SU-DHL-6 (cell line): ENCODE data around the gene DAAM2.

Experiments
- H2AFZ ChIP-seq: fragments of 200-600 bp; sonication (generic); 2 replicates; pipeline ENCODE4 v1.6.1; 2014; ENCODE audit warnings: low read depth, mild to moderate bottlenecking, moderate library complexity, mixed read lengths, antibody characterized with exemption, low read length; ENCODE audit not compliant: severe bottlenecking
- H3F3A ChIP-seq: fragments of 200-600 bp; shearing (Covaris generic); 2 replicates; pipeline ENCODE4 v1.6.0; 2016; ENCODE audit warnings: antibody characterized with exemption, mild to moderate bottlenecking; ENCODE audit not compliant: insufficient read depth
- H3K27ac ChIP-seq: fragments of 200-600 bp; sonication (generic); 2 replicates; pipeline ENCODE4 v1.5.1; 2016; ENCODE audit warnings: low read depth, mild to moderate bottlenecking, low read length, moderate library complexity, mixed read lengths
- H3K27me3 ChIP-seq: fragments of 200-600 bp; sonication (generic), shearing (Covaris generic); 2 replicates; pipeline ENCODE4 v1.6.0; 2014; ENCODE audit warnings: mild to moderate bottlenecking, low read length
- H3K36me3 ChIP-seq: fragments of 200-600 bp; sonication (generic); 2 replicates; pipeline ENCODE4 v1.6.1; 2014; ENCODE audit warnings: mild to moderate bottlenecking, low read length, mixed read lengths
- H3K4me2 ChIP-seq: fragments of 300-600, 200-600 bp; shearing (Covaris generic), sonication (generic); 2 replicates; pipeline ENCODE4 v1.6.0; 2014; ENCODE audit warnings: low read length, low read depth, mild to moderate bottlenecking; ENCODE audit not compliant: poor library complexity, severe bottlenecking
- H3K4me3 ChIP-seq: fragments of 200-600 bp; sonication (generic); 2 replicates; pipeline ENCODE4 v1.5.1; 2014; ENCODE audit warnings: antibody characterized with exemption, low read length, mild to moderate bottlenecking, mixed read lengths; ENCODE audit not compliant: insufficient read depth, poor library complexity, severe bottlenecking
- H3K79me2 ChIP-seq: fragments of 200-600 bp; sonication (generic); 2 replicates; pipeline ENCODE4 v1.6.1; 2014; ENCODE audit warnings: mild to moderate bottlenecking, low read length, moderate library complexity; ENCODE audit not compliant: insufficient read depth
- H3K9ac ChIP-seq: fragments of 200-600 bp; sonication (generic); 2 replicates; pipeline ENCODE4 v1.7.0; 2014; ENCODE audit warnings: mild to moderate bottlenecking, low read length
- H3K9me2 ChIP-seq: fragments of 200-600 bp; sonication (generic); replicated peaks from 2 replicates; pipeline ENCODE4 v1.6.1; 2014; ENCODE audit warnings: low read length; ENCODE audit not compliant: insufficient read depth
- H3K9me3 ChIP-seq: fragments of 200-600 bp; sonication (generic); 2 replicates; pipeline ENCODE4 v1.6.1; 2014; ENCODE audit warnings: low read length, mixed read lengths; ENCODE audit not compliant: insufficient read depth
- H4K20me1 ChIP-seq: fragments of 200-600 bp; sonication (generic); 2 replicates; pipeline ENCODE4 v1.6.1; 2014; ENCODE audit warnings: low read depth, mild to moderate bottlenecking, antibody characterized with exemption, low read length, moderate library complexity, mixed read lengths
- CTCF ChIP-seq: fragments of 200-600 bp; sonication (generic); IDR thresholded peaks from one replicate; pipeline ENCODE4 v1.5.1; 2017; ENCODE audit warnings: antibody characterized with exemption, mild to moderate bottlenecking, low read length, moderate library complexity; ENCODE audit not compliant: insufficient read depth, poor library complexity, severe bottlenecking
- EZH2phosphoT487 ChIP-seq: fragments of 200-600 bp; sonication (generic), shearing (Covaris generic); conservative IDR thresholded peaks from 2 replicates; pipeline ENCODE4 v1.6.1; 2018; ENCODE audit warnings: mild to moderate bottlenecking, antibody characterized with exemption, low read length, moderate library complexity, mixed read lengths

Gene DAAM2

GRCh38 chr6:39831701-39832100, 39.5 kb downstream of the DAAM2 start:
- Histone ChIP-seq H2AFZ (no peak overlapping the region), H3K9me3 (no peaks in the 10 kb centered on the region), H3K27ac (no peak overlapping the region), H3K9ac (no peak overlapping the region), H3K27me3 (no peaks in the 10 kb centered on the region), H3K36me3 (no peaks in the 10 kb centered on the region), H3K4me3 (no peak overlapping the region), H3K9me2 (no peaks in the 10 kb centered on the region), H3K79me2 (no peaks in the 10 kb centered on the region), H3K4me2 (no peak overlapping the region), H3F3A (no peaks in the 10 kb centered on the region), H4K20me1 (no peaks in the 10 kb centered on the region)
- TF ChIP-seq CTCF (no peak), EZH2phosphoT487 (no peak)

GRCh38 chr6:39834278-39834677, 42.1 kb downstream of the DAAM2 start:
- Histone ChIP-seq H3K4me2 (no peak overlapping the region), H3K9me3 (no peaks in the 10 kb centered on the region), H2AFZ (no peak overlapping the region), H4K20me1 (no peaks in the 10 kb centered on the region), H3K9ac (no peak overlapping the region), H3F3A (no peaks in the 10 kb centered on the region), H3K4me3 (no peak overlapping the region), H3K27ac (no peak overlapping the region), H3K9me2 (no peaks in the 10 kb centered on the region), H3K79me2 (no peaks in the 10 kb centered on the region), H3K27me3 (no peaks in the 10 kb centered on the region), H3K36me3 (no peaks in the 10 kb centered on the region)
- TF ChIP-seq EZH2phosphoT487, result no peak
- TF ChIP-seq CTCF, result no peak

- Histone ChIP-seq H3K9ac (no peak overlapping the region), H3K27me3 (no peaks in the 10 kb centered on the region), H3K4me3 (no peak overlapping the region), H3K9me2 (no peaks in the 10 kb centered on the region), H3K4me2 (no peak overlapping the region), H2AFZ (no peak overlapping the region), H3K27ac (no peak overlapping the region), H3F3A (no peaks in the 10 kb centered on the region), H3K9me3 (no peaks in the 10 kb centered on the region), H3K79me2 (no peaks in the 10 kb centered on the region), H4K20me1 (no peaks in the 10 kb centered on the region), H3K36me3 (no peaks in the 10 kb centered on the region)
- TF ChIP-seq CTCF, result no peak
Measured at GRCh38 chr6:39834866-39835265, 42.7 kb downstream of the DAAM2 start.

- H3K9me3 ChIP-seq, result no peaks in the 10 kb centered on the region
- H3K9me2 ChIP-seq, result no peaks in the 10 kb centered on the region
- no peaks in the 10 kb centered on the region for H3F3A ChIP-seq
- no peaks in the 10 kb centered on the region for H3K27me3 ChIP-seq
- no peak overlapping the region for H3K9ac ChIP-seq
- H4K20me1 ChIP-seq, result no peaks in the 10 kb centered on the region
- no peak overlapping the region for H2AFZ ChIP-seq
- no peaks in the 10 kb centered on the region for H3K79me2 ChIP-seq
- TF ChIP-seq CTCF (no peak), EZH2phosphoT487 (no peak)
- H3K4me3 ChIP-seq, result no peak overlapping the region
- H3K36me3 ChIP-seq, result no peaks in the 10 kb centered on the region
- no peak overlapping the region for H3K4me2 ChIP-seq
- no peak overlapping the region for H3K27ac ChIP-seq
Measured at GRCh38 chr6:39835821-39836295, 43.7 kb downstream of the DAAM2 start.
